WTC11 (cell line): ENCODE results near the gene DNASE1L2. TPM values are rescaled to one million over a fixed set of nuclear protein-coding genes. Genes with fewer than 3 reads are reported as not detected.

Source experiments
- ATAC-seq: fragments of 200-7000 bp; cut with Tn5 transposase; 2 replicates; pipeline ENCODE4 v1.10.0; 2021; ENCODE audit warnings: mild to moderate bottlenecking, moderate library complexity
- CTCF ChIA-PET: fragments of 300-600 bp; sonication (Branson Sonifier 250); formaldehyde crosslinking; loops from one replicate; lab custom pipeline; 2021; ENCODE audit warnings: antibody characterized with exemption; lab: Charles Lee
- POLR2A ChIA-PET: fragments of 350-600 bp; sonication (Branson Sonifier 250); formaldehyde crosslinking; loops from one replicate; lab custom pipeline; 2021; ENCODE audit warnings: antibody characterized with exemption; lab: Charles Lee
- DNase-seq: peaks from one replicate; pipeline ENCODE4 v3.0.0; 2021; ENCODE audit warnings: low spot score
- H3K27ac Mint-ChIP-seq: 2 replicates; pipeline ENCODE4 v1.8.0; 2021; ENCODE audit warnings: mixed read lengths
- H3K27me3 Mint-ChIP-seq: 2 replicates; pipeline ENCODE4 v1.8.0; 2021; ENCODE audit warnings: low read depth, mild to moderate bottlenecking, moderate library complexity, mixed read lengths
- H3K36me3 Mint-ChIP-seq: 2 replicates; pipeline ENCODE4 v1.8.0; 2021; ENCODE audit warnings: mixed read lengths
- H3K4me1 Mint-ChIP-seq: 2 replicates; pipeline ENCODE4 v1.8.0; 2022; ENCODE audit warnings: mixed read lengths
- H3K4me3 Mint-ChIP-seq: 2 replicates; pipeline ENCODE4 v1.8.0; 2021; ENCODE audit warnings: mild to moderate bottlenecking, moderate library complexity, mixed read lengths
- H3K9me3 Mint-ChIP-seq: 2 replicates; pipeline ENCODE4 v1.8.0; 2021; ENCODE audit warnings: mixed read lengths
- ARID4B ChIP-seq: sonication (generic); formaldehyde crosslinking; IDR thresholded peaks from 2 replicates; pipeline ENCODE4 v1.8.0; 2023; ENCODE audit warnings: missing genetic modification reagents, mild to moderate bottlenecking, borderline replicate concordance
- CBFB ChIP-seq: sonication (generic); formaldehyde crosslinking; IDR thresholded peaks from 2 replicates; pipeline ENCODE4 v1.8.1; 2022; ENCODE audit warnings: mild to moderate bottlenecking, low read depth, missing genetic modification reagents
- CREM ChIP-seq: sonication (generic); formaldehyde crosslinking; IDR thresholded peaks from 2 replicates; pipeline ENCODE4 v1.8.1; 2022; ENCODE audit warnings: mild to moderate bottlenecking, missing genetic modification reagents, moderate library complexity
- ELF4 ChIP-seq: sonication (generic); formaldehyde crosslinking; IDR thresholded peaks from 2 replicates; pipeline ENCODE4 v1.8.1; 2022; ENCODE audit warnings: low read depth, mild to moderate bottlenecking, moderate library complexity, missing genetic modification reagents
- ESRRA ChIP-seq: sonication (generic); formaldehyde crosslinking; IDR thresholded peaks from 2 replicates; pipeline ENCODE4 v1.8.1; 2022; ENCODE audit warnings: mild to moderate bottlenecking, missing genetic modification reagents, borderline replicate concordance
- FOXK1 ChIP-seq: sonication (generic); formaldehyde crosslinking; IDR thresholded peaks from 2 replicates; pipeline ENCODE4 v1.8.0; 2022; ENCODE audit warnings: mild to moderate bottlenecking, moderate library complexity, missing genetic modification reagents
- GTF2I ChIP-seq: fragments of 250-450 bp; sonication (Bioruptor Pico); conservative IDR thresholded peaks from 2 replicates; pipeline ENCODE4 v1.4.0; 2021; ENCODE audit warnings: mild to moderate bottlenecking
- HMGXB4 ChIP-seq: sonication (generic); formaldehyde crosslinking; IDR thresholded peaks from 2 replicates; pipeline ENCODE4 v1.8.1; 2023; ENCODE audit warnings: mild to moderate bottlenecking, moderate library complexity, missing genetic modification reagents
- JAZF1 ChIP-seq: fragments of 250-450 bp; sonication (Bioruptor Pico); IDR thresholded peaks from 2 replicates; pipeline ENCODE4 v1.9.0; 2021; ENCODE audit warnings: moderate library complexity, mild to moderate bottlenecking, inconsistent platforms
- JUN ChIP-seq: sonication (generic); formaldehyde crosslinking; IDR thresholded peaks from 2 replicates; pipeline ENCODE4 v1.8.0; 2023; ENCODE audit warnings: mild to moderate bottlenecking, missing genetic modification reagents
- MAX ChIP-seq: sonication (generic); formaldehyde crosslinking; IDR thresholded peaks from 2 replicates; pipeline ENCODE4 v1.8.0; 2022; ENCODE audit warnings: mild to moderate bottlenecking, missing genetic modification reagents
- MLX ChIP-seq: sonication (generic); formaldehyde crosslinking; IDR thresholded peaks from 2 replicates; pipeline ENCODE4 v1.8.1; 2023; ENCODE audit warnings: mild to moderate bottlenecking, missing genetic modification reagents, moderate library complexity
- PRDM15 ChIP-seq: sonication (generic); formaldehyde crosslinking; IDR thresholded peaks from 2 replicates; pipeline ENCODE4 v1.8.0; 2022; ENCODE audit warnings: missing genetic modification reagents
- SMAD4 ChIP-seq: sonication (generic); formaldehyde crosslinking; IDR thresholded peaks from 2 replicates; pipeline ENCODE4 v1.8.0; 2022; ENCODE audit warnings: mild to moderate bottlenecking, missing genetic modification reagents
- SOX15 ChIP-seq: fragments of 250-450 bp; sonication (Bioruptor Pico); IDR thresholded peaks from 2 replicates; pipeline ENCODE4 v1.9.0; 2021; ENCODE audit warnings: mild to moderate bottlenecking
- TEAD1 ChIP-seq: sonication (generic); formaldehyde crosslinking; IDR thresholded peaks from 2 replicates; pipeline ENCODE4 v1.8.0; 2022; ENCODE audit warnings: mild to moderate bottlenecking, missing genetic modification reagents
- TP53 ChIP-seq: sonication (generic); formaldehyde crosslinking; IDR thresholded peaks from 2 replicates; pipeline ENCODE4 v1.8.1; 2023; ENCODE audit warnings: mild to moderate bottlenecking, missing genetic modification reagents
- ZNF671 ChIP-seq: fragments of 250-450 bp; sonication (Bioruptor Pico); IDR thresholded peaks from 2 replicates; pipeline ENCODE4 v1.8.0; 2021; ENCODE audit warnings: mild to moderate bottlenecking
- total RNA-seq: library from RNA; stranded (reverse); gene quantifications from 3 replicates; pipeline ENCODE4 v1.2.3, GENCODE V29; 2021

DNASE1L2 gene
- total RNA-seq, 1 experiment from 2014 or later, result 0.66 TPM

GRCh38 chr16:2251296-2252111 lies 15.3 kb downstream of the DNASE1L2 start, which contains the start of gene ECI1 (continued):
- no peak; the same call in 1 of the 2 replicates for TF ChIP-seq ARID4B (CRISPR knock-in tag)
- TF ChIP-seq ZNF671 (CRISPR knock-in tag), result peak; percentile 89; the same call in 1 of the 2 replicates
- peak; percentile 69 for TF ChIP-seq CREM (CRISPR knock-in tag)
- TF ChIP-seq ESRRA, result peak; percentile 79
- no peak for TF ChIP-seq CBFB
- peak; percentile 97 for TF ChIP-seq HMGXB4 (CRISPR knock-in tag)
- no peak for TF ChIP-seq SMAD4 (CRISPR knock-in tag)
- no peak for TF ChIP-seq SOX15 (CRISPR knock-in tag)
- TF ChIP-seq MLX (CRISPR knock-in tag), result peak; percentile 91; the same call in 1 of the 2 replicates
- peak; percentile 73 for TF ChIP-seq MAX (CRISPR knock-in tag)
- TF ChIP-seq, all 79 proteins: peak for 32

- ChIA-PET POLR2A (interaction anchor here (1.5 to 4.7 kb wide), 4 partner anchors 10 to 97 kb away, joined by 7 to 28 read pairs (median 10); partner anchors contain the start of genes DNASE1L2 and TRAF7), CTCF (interaction anchor here (1.2 to 3.8 kb wide), 6 partner anchors 11 to 248 kb away, joined by 5 to 62 read pairs (median 16); partner anchors contain the start of gene CASKIN1)
- Mint-ChIP-seq H3K4me3 (no peak overlapping the region), H3K4me1 (peaks cover 9% of the 10 kb centered on the region), H3K36me3 (peaks cover 46% of the 10 kb centered on the region), H3K9me3 (no peaks in the 10 kb centered on the region), H3K27ac (peak overlapping the region; percentile 81), H3K27me3 (no peaks in the 10 kb centered on the region)
- DNase-seq (no peak), ATAC-seq (no peak)
- TF ChIP-seq GTF2I (CRISPR knock-in tag) (no peak), JAZF1 (no peak), JUN (CRISPR knock-in tag) (no peak), TEAD1 (no peak), ELF4 (CRISPR knock-in tag) (no peak), TP53 (no peak), FOXK1 (CRISPR knock-in tag) (no peak), PRDM15 (CRISPR knock-in tag) (no peak)
These were observed 16.5 kb downstream of the DNASE1L2 start for GRCh38 chr16:2252806-2253148.
